HEK293T (cell line): ENCODE results near the gene ASCL3.

Experiments
- CTCF ChIA-PET: fragments of 350-600 bp; formaldehyde crosslinking; extraction: SDS; loops from one replicate; lab custom pipeline; 2021; ENCODE audit warnings: antibody characterized with exemption, inconsistent platforms; lab: Yijun Ruan, JAX
- POLR2A ChIA-PET: fragments of 350-600 bp; formaldehyde crosslinking; extraction: SDS; loops from one replicate; lab custom pipeline; 2020; ENCODE audit warnings: antibody characterized with exemption, inconsistent platforms; lab: Yijun Ruan, JAX
- DNase-seq: peaks from one replicate; pipeline ENCODE4 v3.0.0; 2012; ENCODE audit warnings: mixed read lengths; ENCODE audit errors: extremely low spot score
- ARNT ChIP-seq: fragments of 450-650 bp; IDR thresholded peaks from 2 replicates; pipeline ENCODE4 v1.6.1; 2017; ENCODE audit warnings: mild to moderate bottlenecking
- BHLHE40 ChIP-seq: fragments of 450-650 bp; IDR thresholded peaks from 2 replicates; pipeline ENCODE4 v1.6.1; 2016; ENCODE audit warnings: mild to moderate bottlenecking, moderate library complexity, borderline replicate concordance
- CTBP1 ChIP-seq: fragments of 450-650 bp; IDR thresholded peaks from 2 replicates; pipeline ENCODE4 v1.6.1; 2016; ENCODE audit warnings: borderline replicate concordance
- ELF4 ChIP-seq: fragments of 450-650 bp; IDR thresholded peaks from 2 replicates; pipeline ENCODE4 v1.6.1; 2017; ENCODE audit warnings: antibody characterized with exemption
- FOXA1 ChIP-seq: fragments of 450-650 bp; IDR thresholded peaks from 2 replicates; pipeline ENCODE4 v1.6.1; 2016; ENCODE audit warnings: mild to moderate bottlenecking
- FOXK2 ChIP-seq: fragments of 450-650 bp; IDR thresholded peaks from 2 replicates; pipeline ENCODE4 v1.6.1; 2016; ENCODE audit warnings: mild to moderate bottlenecking
- FOXM1 ChIP-seq: fragments of 450-650 bp; IDR thresholded peaks from 2 replicates; pipeline ENCODE4 v1.6.1; 2017; ENCODE audit warnings: mild to moderate bottlenecking, borderline replicate concordance
- HDGF ChIP-seq: fragments of 450-650 bp; IDR thresholded peaks from 2 replicates; pipeline ENCODE4 v1.6.1; 2017; ENCODE audit warnings: antibody characterized with exemption, borderline replicate concordance
- L3MBTL2 ChIP-seq: fragments of 450-650 bp; conservative IDR thresholded peaks from 2 replicates; pipeline ENCODE4 v1.6.1; 2016; ENCODE audit warnings: mild to moderate bottlenecking
- LEF1 ChIP-seq: fragments of 450-650 bp; IDR thresholded peaks from 2 replicates; pipeline ENCODE4 v1.6.1; 2017; ENCODE audit warnings: mild to moderate bottlenecking, borderline replicate concordance
- NFRKB ChIP-seq: fragments of 450-650 bp; IDR thresholded peaks from 2 replicates; pipeline ENCODE4 v1.6.1; 2016; ENCODE audit warnings: mild to moderate bottlenecking, moderate library complexity
- SP1 ChIP-seq: fragments of 450-650 bp; IDR thresholded peaks from 2 replicates; pipeline ENCODE4 v1.6.1; 2017
- SUZ12 ChIP-seq: fragments of 450-650 bp; IDR thresholded peaks from 2 replicates; pipeline ENCODE4 v1.6.1; 2016; ENCODE audit warnings: mild to moderate bottlenecking
- TARDBP ChIP-seq: fragments of 450-650 bp; IDR thresholded peaks from 2 replicates; pipeline ENCODE4 v1.6.1; 2016
- ZNF384 ChIP-seq: fragments of 450-650 bp; IDR thresholded peaks from 2 replicates; pipeline ENCODE4 v1.6.1; 2016
- TF ChIP-seq, protein P1 (sequence below): fragments of 450-650 bp; IDR thresholded peaks from 2 replicates; pipeline ENCODE4 v1.6.1; 2016

Gene ASCL3

DNA sequence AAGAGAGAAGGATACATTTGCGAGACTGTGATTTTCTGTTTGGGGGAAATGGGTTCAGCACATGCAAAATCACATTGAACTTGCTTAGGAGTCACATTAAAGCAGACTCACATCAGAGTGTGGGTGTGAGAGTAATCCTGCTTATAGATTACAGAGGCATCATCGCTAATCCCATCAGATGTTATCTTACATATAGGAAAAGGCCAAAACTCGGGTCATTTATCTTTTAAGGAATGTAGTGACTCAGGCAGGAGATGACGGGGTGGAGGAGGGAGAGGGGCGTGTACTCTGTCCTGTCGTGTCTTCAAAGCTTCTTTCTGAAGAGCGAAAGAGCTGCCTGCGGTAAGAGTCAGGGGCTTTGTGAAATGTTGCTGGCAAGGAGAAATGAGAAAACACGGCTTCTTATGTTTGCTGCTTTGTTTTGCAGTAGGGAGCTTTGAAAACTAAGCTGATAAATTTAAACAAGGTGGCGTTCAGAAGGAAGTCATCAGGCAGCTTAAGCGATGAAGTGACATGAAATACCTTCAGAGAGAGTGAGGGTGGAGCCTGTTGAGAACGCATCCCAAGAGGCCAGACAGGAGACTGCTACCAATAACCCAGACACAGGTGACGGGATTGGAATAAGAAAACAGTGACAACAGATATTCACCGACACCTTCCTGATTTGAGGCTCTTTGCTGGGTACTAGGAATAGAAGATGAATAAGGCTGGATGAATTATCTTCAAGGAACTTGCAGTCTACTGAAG is 7.9 kb downstream of the ASCL3 start:
- ChIA-PET POLR2A (interaction anchor here (0.6 kb wide), 1 partner anchor 29 kb away, joined by 3 read pairs; the partner anchor contains the start of gene TMEM9B), CTCF (interaction anchor here (0.7 to 0.9 kb wide), 2 partner anchors 21 to 330 kb away, joined by 3 to 5 read pairs; no protein-coding TSS in a partner anchor)
- TF ChIP-seq FOXA1, result no peak
- no peak for TF ChIP-seq HDGF
- no peak for TF ChIP-seq ELF4
- TF ChIP-seq FOXM1, result no peak
- no peak for TF ChIP-seq CTBP1
- TF ChIP-seq, protein P1, sequence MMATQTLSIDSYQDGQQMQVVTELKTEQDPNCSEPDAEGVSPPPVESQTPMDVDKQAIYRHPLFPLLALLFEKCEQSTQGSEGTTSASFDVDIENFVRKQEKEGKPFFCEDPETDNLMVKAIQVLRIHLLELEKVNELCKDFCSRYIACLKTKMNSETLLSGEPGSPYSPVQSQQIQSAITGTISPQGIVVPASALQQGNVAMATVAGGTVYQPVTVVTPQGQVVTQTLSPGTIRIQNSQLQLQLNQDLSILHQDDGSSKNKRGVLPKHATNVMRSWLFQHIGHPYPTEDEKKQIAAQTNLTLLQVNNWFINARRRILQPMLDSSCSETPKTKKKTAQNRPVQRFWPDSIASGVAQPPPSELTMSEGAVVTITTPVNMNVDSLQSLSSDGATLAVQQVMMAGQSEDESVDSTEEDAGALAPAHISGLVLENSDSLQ, result no peak
- TF ChIP-seq SP1, result no peak
- no peak for TF ChIP-seq FOXK2
- no peak for TF ChIP-seq BHLHE40
- no peak for TF ChIP-seq LEF1
- DNase-seq, result no peak

DNA sequence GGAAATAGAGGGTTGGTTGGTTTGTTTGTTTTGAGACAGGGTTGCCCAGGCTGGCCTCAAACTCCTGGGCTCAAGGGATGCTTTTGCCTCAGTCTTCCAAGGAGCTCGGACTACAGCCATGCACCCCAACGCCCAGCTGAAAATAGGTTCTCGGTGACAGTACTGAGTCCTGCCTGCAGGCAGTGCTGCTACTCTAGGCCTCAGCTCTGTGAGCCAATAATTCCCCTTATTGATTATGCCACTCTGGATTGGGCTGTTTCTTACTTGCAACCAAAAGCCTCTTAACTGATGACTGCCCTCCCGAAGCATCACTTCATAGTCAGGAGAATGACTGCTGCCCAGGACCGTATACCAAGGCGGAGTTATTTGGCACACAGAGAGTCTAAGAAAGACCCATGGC is 8.9 kb downstream of the ASCL3 start:
- ChIA-PET POLR2A (no interaction called here), CTCF (interaction anchor here (1.0 to 1.2 kb wide), 2 partner anchors 8 to 20 kb away, joined by 3 read pairs; no protein-coding TSS in a partner anchor)
- TF ChIP-seq ELF4, result no peak
- no peak for DNase-seq

DNA sequence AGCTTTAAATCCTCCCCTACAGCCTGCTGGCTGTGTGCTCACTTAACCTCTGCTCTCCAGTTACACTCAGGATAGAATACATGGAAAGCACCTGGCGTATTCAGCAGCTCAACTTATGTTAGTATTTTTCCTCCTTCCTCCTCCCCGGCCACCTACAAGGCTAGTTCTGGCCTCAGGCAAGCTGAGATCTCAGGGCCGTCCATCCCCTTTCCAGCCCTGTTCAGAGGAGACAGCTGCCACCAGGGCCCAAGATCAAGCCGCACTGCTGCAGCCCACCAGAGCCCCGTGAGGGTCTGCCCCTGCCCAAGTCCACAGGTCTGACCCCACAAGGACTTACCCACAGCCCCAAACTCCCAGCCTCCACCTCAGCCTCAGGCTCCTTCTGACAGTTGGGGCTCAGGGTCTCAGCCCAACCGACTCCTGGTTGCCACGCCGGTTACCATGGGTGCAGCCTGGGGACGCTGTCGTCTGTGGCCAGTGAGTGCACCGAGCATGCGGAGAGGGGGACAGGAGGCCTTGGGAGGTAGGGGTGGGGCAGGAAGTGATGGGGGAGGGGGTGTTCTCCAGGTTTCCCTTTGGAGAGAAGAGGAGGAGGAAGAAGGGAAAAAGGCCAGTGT is 10.1 kb downstream of the ASCL3 start, which contains the start of gene C11orf16:
Gene C11orf16 (minus strand): TSS at position 384 of the 617 bp plus-strand sequence. CDS start 639 bp downstream, outside the sequence.
- ChIA-PET POLR2A (no interaction called here), CTCF (no interaction called here)
- TF ChIP-seq ELF4 (no peak), ARNT (no peak), FOXK2 (no peak), TARDBP (no peak), LEF1 (no peak), BHLHE40 (no peak)
- TF ChIP-seq, protein P1, result no peak
- DNase-seq, result no peak

DNA sequence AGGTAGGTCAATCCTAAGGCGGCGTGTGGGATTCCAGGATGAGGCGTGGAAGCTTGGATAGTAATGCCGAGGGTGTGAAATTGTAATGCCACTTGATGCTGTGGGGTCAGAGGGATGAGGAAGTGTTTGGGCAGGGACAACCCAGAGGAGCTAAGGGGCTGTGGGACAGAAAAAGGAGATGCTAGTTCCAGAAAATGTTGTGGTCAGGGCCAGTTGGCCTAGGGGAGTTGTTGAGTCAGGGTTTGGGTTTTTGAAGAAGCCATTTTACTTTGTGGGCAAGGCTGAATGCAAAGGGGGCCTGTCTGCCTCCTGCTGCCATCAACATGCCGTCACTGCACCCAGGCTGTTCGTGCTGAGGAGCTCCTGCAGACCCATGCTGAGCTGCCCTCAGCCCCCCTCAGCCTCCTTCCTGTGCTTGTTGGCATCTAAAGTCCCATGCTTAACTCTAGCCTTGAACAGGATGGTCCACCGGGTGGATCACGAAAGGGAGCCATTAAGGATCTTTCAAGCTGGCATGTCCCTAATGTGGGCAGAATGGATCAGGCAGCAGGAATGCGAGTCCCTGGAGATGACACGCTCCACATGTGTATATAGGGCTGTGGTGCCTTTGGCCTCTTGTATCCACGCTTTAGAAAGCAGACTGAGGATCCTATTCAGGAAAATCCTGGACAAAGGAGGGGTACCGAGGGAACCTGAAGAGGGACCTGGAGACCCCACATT is 12.2 kb downstream of the ASCL3 start:
- POLR2A ChIA-PET, result no interaction called here

DNA sequence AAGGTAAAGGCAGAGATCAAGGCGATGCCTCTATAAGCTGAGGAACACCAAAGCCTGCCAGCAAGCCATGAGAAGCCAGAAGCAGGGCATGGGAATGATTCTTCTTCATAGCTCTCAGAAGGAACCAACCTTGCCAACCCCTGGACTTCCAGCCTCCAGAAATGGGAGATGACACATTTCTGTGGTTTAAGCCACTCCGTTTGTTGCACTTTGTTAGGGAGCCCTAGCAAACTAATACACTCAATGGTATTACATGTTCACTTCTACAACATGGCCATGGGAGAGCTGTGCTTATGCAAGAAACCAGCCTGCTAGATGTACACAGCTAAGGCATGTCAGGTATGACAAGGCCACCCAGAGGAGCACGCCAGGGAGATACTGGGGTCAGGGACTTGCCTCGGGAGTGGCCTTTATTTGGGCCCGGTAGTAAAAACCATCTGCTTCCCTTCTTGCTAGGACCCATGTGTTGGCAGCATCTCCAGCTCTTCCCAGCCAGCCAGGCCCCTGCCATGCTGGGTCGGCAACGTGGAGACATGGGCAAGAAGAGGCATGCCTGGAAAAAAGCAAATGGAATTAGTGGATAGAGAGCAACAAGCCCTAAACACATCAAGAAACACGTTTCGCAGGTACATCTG is 13.7 kb downstream of the ASCL3 start:
- ChIA-PET CTCF (no interaction called here), POLR2A (no interaction called here)
- TF ChIP-seq HDGF (no peak), NFRKB (no peak)
- no peak for DNase-seq

More for the DNA sequence above, 12.2 kb downstream of the ASCL3 start:
- no peak for DNase-seq
- CTCF ChIA-PET, result interaction anchor here (0.6 kb wide), 1 partner anchor 163 kb away, joined by 3 read pairs; no protein-coding TSS in a partner anchor
- TF ChIP-seq ARNT (no peak), L3MBTL2 (no peak), ZNF384 (no peak)
- TF ChIP-seq, protein P1, result no peak

DNA sequence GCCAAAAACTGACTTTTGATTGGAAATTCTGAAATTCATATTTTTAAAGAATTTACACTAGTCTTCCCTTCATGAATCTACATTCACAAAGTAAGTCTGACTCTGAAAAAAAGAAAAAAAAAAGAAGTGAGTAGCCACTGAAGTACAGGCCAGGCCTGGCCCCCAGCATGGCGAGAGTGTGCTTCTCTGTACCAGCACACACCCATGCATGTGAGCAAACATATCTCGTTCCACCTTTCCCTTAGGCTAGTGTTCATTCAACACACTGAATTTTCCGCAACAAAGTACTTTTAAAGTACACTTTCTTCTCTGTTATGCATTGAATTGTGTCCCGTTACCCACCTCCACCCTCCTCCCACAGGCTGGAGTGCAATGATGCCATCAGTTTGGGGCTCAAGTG is 14.6 kb downstream of the ASCL3 start:
- ChIA-PET CTCF (interaction anchor here (1.2 kb wide), 1 partner anchor 11 kb away, joined by 4 read pairs; no protein-coding TSS in a partner anchor), POLR2A (no interaction called here)
- TF ChIP-seq SUZ12 (no peak), SP1 (no peak), ZNF384 (no peak), ARNT (no peak), L3MBTL2 (no peak), FOXK2 (no peak), NFRKB (no peak), CTBP1 (no peak), LEF1 (no peak), TARDBP (no peak), BHLHE40 (no peak), HDGF (no peak), ELF4 (no peak), FOXM1 (no peak), FOXA1 (no peak)
- TF ChIP-seq, protein P1, result no peak
- DNase-seq, result no peak
